Measurements from ENCODE around the gene DOCK10.

DNA sequence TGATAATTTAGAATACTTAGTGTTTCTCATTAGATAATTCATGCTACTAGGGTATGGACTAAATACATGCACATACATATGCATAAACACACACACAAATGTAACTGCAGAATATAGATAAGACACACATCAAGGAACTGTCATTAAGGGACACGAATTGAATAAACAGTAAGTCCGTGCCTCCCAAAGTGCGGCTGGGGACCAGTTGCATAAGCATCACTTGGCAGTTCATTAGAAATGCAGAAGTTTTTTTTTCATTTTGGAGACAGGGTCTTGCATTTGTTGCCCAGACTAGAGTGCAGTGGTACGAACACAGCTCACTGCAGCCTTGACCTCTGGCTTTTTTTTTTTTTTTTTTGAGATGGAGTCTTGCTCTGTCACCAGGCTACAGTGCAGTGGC is 196.1 kb downstream of the DOCK10 start:
- TF ChIP-seq, protein P1, sequence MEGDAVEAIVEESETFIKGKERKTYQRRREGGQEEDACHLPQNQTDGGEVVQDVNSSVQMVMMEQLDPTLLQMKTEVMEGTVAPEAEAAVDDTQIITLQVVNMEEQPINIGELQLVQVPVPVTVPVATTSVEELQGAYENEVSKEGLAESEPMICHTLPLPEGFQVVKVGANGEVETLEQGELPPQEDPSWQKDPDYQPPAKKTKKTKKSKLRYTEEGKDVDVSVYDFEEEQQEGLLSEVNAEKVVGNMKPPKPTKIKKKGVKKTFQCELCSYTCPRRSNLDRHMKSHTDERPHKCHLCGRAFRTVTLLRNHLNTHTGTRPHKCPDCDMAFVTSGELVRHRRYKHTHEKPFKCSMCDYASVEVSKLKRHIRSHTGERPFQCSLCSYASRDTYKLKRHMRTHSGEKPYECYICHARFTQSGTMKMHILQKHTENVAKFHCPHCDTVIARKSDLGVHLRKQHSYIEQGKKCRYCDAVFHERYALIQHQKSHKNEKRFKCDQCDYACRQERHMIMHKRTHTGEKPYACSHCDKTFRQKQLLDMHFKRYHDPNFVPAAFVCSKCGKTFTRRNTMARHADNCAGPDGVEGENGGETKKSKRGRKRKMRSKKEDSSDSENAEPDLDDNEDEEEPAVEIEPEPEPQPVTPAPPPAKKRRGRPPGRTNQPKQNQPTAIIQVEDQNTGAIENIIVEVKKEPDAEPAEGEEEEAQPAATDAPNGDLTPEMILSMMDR (IDR thresholded peaks at IDR 0.05): no peak
- no peak for TF ChIP-seq POLR2A (IDR thresholded peaks at IDR 0.05)

Measured in testis (tissue), 2 donors.